AML-193 (cell line): Measurements from ENCODE around the gene TRIM9.

Experiments
- DNase-seq, 2 experiments: peaks; one replicate each; lab custom pipeline; 2025; lab: John Stamatoyannopoulos, UW

Gene TRIM9

GRCh38 chr14:50936016-50936340 is 158.9 kb downstream of the TRIM9 start:
- DNase-seq, result no peak

GRCh38 chr14:50935126-50936015 is 159.5 kb downstream of the TRIM9 start:
- DNase-seq, result no peak

- no peak for DNase-seq
Observed at GRCh38 chr14:50932592-50933495, 162.1 kb downstream of the TRIM9 start.

GRCh38 chr14:50932156-50932555 is 162.7 kb downstream of the TRIM9 start:
- DNase-seq, result no peak

GRCh38 chr14:50931559-50931958 is 163.3 kb downstream of the TRIM9 start:
- no peak for DNase-seq

GRCh38 chr14:50929506-50929905 is 165.4 kb downstream of the TRIM9 start:
- DNase-seq, result no peak

GRCh38 chr14:50928002-50928635 is 166.8 kb downstream of the TRIM9 start:
- peak; percentile 90 to 92 for DNase-seq

GRCh38 chr14:50926851-50927386 is 168.0 kb downstream of the TRIM9 start:
- DNase-seq, result peak; percentile 88 to 92
